Measurements from ENCODE around the gene MED25.
A peak's percentile ranks its signal among the peaks of the same experiment; 100 is the strongest.

The MED25 gene

DNA sequence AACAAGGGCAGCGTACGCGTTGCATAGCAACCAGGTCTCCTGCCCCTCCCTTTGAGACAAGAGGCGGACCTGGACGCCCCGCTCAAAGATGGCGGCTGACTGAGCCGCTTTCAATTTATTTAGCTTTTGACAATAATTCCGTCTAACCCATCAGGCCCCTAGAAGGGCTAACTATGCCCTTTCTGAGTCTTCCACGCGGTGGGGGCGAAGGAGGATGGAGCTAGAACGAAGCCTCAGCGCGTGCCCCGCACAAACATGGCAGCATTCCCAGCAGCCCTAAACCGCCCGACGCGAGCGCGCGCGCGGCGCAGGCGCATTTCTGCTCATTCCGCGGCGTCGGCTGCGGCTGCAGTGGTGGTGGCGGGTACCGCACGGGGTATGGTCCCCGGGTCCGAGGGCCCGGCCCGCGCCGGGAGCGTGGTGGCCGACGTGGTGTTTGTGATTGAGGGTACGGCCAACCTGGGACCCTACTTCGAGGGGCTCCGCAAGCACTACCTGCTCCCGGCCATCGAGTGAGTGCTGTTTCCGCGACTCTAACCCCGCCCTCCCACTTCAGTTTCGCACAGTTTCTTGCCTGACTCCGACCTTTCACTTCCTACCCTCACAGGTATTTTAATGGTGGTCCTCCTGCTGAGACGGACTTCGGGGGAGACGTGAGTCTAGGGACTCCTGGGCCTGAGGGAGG is at the start of gene MED25:
TSS of gene MED25 (plus strand) at position 326 of the 685 bp plus-strand sequence. CDS start at position 379, 53 bp downstream.
- DNase-seq (ENCODE audit: low spot score), result peak; percentile 93

DNA sequence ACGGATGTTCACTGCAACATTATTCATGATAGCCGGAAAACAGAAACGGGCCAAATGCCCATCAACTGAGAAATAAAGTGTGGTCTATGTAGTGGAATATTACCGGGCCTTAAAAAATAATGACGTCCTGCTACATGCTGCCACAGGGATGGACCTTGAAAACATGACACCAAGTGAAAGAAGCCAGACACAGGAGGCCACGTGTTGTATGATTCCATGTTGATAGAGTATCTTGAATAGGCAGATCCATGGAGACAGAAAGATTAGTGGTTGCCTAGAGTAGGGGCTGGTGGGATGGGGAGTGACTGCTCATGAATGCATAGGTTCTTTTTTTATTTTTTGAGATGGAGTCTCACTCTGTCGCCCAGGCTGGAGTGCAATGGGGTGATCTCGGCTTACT is 47.6 kb upstream of the MED25 start:
- DNase-seq (ENCODE audit: low spot score), result no peak

DNA sequence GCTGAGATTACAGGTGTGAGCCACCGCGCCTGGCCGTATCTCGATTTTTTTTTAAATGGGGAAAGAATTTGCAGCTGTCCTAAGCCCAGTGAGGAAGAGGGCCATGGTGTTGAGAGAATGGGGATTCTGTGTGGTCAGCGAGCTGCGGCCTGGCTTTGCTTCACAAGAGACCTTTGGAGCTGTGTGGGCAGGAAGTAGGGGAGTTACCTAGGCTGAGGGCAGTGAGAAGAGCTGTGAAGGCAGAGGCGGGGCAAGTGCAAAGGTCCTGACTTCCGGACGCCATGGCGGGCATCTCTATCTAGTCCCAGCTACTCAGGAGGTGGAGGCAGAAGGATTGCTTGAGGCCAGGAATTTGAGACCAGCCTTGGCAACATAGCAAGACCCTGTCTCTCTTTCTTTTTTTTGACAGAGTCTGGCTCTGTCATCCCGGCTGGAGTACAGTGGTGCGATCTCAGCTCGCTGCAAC is 46.4 kb upstream of the MED25 start:
- no peak for DNase-seq (ENCODE audit: low spot score)

DNA sequence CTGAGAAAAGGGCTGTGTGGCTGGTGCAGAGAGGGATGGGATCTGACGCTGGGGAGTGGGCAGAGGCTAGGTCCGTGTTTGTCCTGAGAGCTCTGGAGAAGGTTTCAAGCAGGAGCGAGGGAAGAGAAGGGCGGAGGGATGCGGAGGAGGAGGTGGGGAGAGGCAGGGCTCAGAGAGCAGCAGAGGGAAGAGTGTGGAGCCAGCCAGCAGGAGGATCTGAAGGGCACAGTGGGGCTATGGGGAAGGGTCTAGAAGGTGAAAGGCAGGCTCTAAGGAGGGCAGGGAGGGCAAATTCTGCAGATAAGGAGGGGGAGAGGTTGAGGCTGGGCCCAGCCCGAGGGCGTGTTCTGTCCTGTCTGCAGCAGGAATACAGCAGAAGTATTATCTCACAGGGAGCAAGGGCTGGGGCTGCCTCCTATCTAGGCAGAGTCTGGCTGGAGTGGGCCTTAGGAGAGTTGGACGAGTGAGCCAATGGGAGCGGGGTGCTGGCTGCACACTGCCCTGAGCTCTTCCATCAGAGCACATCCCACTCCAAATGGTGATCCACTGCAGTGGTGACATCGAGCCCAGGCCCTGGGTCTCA is 45.1 kb upstream of the MED25 start:
- DNase-seq (ENCODE audit: low spot score), result no peak

DNA sequence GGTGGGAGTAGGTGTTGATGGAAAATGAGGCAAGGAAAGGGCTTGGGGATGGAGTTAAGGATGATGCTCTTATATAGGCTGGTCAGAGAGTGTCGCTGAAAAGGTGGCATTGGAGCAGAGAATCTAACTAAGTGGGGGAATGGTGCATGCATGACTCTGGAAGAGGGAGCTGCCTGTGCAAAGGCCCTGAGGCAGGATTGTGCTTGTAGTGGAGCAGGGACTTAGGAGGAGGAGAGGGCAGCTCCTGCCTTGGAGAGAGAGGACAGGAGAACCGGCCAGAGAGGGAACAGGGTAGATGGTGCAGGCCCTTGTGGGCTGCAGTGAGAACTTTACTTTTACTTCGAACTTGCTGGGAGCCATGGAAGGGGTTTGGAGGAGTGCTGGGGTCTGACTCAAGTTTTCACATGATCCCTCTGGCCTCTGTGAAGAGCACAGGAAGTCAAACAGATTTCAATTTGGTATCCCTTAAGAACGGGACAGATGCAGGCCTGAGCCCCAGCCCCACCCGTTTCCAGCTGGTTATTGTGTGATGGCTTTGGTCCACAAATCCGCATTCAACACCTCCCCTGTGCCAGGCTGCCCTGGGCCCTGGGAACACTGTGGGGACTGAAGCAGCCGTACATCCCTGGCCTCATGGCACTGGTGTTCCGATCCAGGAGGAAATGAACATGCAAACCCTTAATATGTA is 44.3 kb upstream of the MED25 start:
- no peak for DNase-seq (ENCODE audit: low spot score)

DNA sequence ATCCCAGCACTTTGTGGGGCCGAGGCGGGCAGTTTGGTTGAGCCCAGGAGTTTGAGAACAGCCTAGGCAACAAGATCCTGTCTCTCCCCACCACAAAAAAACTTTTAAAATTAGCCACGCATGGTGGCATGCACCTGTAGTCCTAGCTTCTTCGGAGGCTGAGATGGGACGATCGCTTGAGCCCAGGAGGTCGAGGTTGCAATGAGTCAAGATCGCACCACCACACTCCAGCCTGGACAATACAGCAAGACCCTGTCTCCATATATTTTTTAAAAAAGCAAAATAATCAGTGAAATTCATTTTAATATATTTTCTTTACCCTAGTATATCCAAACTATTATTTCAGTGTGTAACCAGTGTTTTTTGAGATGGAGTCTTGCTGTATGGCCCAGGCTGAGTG is 43.1 kb upstream of the MED25 start:
- DNase-seq (ENCODE audit: low spot score), result no peak

DNA sequence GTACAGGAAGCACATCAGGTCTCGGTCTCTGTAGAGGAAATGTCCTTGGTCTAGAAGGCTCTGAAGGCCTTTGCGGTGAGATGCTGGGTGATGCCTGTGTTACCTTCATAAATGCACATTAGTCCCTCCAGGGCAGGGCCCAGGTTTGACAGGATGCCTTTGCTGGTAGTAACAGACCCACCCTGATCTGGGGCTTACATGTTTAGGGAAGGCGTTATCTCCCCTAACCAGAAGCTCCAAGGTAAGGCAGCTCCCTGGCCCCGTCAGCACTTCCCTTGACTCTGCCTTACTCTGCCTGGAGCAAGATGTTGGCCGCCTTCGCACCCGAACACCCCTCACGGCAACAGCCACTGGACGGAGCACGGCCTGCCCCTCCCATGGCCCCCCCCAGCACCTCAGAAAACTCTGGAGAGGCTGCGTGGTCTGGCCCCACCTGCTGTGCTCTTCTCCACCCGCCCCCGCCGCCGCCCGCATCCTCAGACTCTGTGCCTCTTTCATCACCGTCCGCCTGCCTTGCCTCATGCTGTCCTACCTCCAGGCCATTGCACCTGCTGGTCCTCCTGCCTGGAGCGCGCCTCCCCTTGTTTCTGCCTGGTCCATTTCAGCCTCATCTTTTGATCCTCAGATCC is 42.2 kb upstream of the MED25 start:
- DNase-seq (ENCODE audit: low spot score), result no peak

DNA sequence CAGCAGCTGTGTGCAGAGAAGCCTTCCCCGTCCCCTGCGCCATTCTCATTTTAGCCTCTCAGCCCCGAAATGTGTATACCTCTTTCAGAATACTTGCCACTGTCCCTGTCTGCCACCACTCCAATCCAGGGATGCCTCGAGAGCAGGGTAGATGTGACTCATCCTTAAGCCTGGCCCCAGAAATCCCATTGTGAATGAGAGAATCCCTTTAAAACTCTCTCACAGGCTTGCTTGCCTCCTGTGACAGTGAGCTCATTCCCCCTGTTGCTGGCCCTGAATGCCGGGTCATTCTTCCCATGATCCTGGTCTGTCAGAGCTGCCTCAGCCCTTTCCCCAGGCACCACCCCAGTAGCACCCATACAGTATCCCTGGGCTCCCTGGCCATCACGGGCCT is 41.7 kb upstream of the MED25 start:
- DNase-seq (ENCODE audit: low spot score), result no peak

DNA sequence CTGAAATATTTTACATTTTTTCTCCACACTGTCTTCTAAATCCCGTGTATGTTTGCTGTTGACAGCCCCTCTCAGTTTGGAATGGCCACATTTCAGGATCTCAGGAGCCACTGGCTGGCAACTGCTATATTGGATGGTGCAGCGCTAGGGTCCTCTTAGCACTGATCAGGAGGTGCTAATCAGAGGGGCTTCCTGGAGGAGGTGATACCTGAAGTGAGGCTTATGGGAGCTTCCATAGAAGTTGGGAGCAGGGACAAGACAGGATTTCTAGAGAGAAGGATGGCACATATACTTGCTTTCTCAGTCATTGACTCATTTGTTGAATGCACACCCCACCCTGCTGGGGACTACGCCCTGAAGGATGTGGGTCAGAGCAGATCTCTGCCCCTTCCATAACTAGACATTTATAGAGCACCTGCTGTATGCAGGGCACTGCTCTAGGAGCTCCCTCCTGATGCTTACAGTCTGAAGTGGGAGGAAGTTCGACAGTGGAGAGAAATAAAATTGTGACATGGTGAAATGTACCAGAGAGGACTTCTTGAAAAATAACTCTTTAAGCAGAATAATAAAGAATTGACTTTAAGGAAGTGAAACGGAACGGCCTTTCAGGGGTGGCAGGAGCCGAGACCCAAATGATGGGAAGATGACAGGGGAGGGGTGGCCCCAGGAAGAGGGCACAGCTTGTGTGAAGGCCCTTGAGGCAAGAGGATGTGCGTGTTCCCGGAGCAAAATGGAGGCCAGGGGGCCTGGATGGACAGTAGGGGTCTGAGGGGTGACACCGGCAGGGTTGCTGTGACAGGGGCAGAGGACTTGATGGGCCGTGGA is 38.1 kb upstream of the MED25 start:
- no peak for DNase-seq (ENCODE audit: low spot score)

DNA sequence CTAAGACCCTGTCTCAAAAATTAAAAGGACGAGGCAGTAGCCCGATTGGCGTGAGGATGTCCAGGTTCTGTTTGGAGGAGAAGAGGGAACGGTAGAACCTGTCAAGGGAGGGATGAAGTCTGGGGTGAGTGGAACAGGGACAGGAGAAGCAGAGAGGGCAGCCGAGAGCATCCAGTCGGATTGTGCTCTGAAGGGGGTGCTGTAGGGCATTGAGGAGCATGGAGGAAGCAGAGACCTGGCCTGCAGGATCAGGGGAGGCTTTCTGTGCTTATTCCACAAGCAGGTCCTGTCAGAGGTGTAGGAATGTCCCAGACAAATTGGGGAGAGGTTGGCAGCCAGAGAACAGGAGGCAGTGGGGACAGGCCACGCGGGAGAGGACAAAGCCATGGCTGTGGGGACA is 37.2 kb upstream of the MED25 start:
- no peak for DNase-seq (ENCODE audit: low spot score)

DNA sequence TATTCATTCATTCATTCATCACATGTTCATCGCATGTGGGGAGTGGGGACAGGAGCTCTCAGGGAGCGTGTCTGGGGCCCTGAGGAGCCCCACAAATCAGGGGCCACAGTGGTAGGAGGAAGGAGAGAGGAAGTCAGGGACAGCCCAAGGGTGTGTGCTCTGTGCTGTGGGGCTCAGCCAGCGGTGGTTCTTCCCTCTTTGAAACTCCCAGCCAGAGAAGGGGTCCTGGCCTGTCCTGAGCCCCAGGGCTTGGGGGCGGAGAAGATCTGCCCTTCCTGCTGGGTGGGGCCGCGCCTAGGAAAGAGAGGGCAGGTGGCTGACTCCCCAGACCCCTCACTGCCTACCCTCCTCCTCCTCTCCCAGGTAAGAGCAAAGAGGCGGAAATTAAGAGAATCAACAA is 36.7 kb upstream of the MED25 start:
- no peak for DNase-seq (ENCODE audit: low spot score)

DNA sequence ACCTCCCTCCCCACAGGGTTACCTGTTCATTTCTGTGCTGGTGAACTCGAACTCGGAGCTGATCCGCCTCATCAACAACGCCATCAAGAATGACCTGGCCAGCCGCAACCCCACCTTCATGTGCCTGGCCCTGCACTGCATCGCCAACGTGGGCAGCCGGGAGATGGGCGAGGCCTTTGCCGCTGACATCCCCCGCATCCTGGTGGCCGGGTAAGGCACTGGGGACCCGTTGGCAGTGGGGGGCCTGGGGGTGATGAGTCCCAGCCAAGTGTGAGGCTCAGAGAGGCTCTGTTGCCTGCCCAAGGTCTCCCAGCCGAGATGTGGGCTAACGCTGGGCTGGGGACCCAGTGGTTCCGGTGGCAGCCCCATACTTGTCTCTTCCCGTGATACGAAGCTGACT is 35.6 kb upstream of the MED25 start:
- no peak for DNase-seq (ENCODE audit: low spot score)

DNA sequence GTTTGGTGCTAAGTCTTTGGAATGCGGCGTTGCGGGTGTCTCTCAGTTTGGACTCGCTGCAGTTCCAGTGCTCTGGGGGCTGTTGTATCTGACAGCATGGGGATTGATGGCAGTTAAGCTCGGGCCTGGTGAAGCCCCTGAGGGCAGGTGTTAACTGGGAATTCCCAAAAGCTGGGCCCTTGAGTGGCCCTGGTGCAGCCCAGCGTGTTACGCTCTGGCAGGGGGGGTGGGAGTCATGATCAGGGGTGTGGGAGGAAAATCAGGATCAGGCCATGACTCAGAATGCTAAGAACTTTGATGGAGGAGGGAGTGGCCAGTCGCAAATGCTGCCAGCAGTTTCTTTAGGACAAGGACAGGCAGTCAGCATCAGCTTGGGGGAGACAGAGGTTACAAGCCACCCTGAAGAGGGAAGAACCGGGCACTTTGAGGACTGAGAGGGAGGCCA is 31.7 kb upstream of the MED25 start:
- DNase-seq (ENCODE audit: low spot score), result peak; percentile 96

DNA sequence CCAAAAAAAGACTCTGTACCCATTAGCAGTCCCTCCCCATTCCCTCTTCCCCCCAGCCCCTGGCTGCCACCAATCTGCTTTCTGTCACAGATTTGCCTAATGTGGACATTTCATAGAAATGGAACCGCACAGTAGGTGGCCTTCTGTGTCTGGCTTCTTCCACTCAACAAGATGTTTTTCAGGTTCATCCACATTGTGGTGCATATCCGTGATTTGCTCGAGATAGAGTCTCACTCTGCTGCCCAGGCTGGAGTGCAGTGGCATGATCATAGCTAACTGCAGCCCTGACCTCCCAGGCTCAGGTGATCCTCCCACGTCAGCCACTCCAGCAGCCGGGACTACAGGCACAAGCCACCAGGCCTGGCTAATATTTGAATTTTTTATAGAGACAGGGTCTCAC is 30.3 kb upstream of the MED25 start:
- no peak for DNase-seq (ENCODE audit: low spot score)

DNA sequence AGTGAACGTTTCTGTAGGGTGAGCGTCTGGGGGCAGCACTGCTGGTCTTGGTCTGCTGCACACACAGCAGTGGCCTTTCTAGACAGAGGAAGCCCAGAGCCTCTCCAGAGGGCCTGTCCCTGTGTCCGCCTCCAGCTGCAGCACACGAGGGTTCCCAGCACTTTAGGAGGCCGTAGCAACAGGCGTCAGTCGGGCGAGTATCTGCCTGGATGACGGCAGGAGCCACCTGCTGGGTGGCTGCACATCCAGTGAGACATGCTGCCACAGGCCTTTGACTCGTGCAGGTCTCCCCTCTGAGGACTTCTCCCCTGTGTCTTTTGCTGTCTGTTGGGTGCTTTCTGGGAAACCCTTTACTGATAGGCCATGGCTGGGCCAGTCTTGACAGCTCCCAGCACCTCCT is 29.2 kb upstream of the MED25 start:
- no peak for DNase-seq (ENCODE audit: low spot score)

DNA sequence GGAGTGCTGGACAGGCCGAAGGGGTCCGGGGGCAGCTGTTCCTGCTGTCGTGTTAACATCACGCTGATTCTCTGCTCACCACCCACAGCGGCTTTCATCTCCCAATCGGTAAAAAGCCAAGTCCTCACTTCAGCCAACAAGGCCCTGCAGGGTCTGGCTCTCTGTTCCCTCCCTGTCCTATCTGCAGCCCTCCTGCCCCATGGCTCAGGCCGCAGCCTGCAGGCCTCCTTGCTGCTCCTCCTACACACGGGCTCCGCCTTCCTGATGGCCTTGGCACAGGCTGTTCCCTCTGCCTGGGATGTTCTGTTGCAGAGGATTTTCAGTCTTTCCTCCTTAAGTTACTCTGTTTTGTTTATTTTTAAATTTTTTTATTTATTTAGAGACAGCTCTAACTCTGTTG is 27.2 kb upstream of the MED25 start:
- peak; percentile 32 for DNase-seq (ENCODE audit: low spot score)

DNA sequence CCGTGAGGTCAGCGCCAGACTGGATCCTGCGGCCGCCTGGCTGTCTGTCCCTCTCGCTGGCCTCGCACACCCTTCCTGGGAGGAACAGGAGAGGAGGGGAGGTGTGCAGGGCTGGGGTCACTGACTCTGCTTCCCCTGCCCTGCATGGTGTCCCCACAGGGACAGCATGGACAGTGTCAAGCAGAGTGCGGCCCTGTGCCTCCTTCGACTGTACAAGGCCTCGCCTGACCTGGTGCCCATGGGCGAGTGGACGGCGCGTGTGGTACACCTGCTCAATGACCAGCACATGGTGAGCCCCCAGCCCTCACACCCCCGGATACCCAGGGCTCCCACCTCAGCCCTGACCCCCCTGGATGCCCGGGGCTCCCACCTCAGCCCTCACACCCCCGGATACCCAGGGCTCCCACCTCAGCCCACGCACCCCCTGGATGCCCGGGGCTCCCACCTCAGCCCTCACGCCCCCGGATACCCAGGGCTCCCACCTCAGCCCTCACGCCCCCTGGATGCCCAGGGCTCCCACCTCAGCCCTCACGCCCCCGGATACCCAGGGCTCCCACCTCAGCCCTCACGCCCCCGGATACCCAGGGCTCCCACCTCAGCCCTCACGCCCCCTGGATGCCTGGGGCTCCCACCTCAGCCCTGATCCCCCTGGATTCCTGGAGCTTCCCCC is 26.2 kb upstream of the MED25 start:
- DNase-seq (ENCODE audit: low spot score), result no peak

DNA sequence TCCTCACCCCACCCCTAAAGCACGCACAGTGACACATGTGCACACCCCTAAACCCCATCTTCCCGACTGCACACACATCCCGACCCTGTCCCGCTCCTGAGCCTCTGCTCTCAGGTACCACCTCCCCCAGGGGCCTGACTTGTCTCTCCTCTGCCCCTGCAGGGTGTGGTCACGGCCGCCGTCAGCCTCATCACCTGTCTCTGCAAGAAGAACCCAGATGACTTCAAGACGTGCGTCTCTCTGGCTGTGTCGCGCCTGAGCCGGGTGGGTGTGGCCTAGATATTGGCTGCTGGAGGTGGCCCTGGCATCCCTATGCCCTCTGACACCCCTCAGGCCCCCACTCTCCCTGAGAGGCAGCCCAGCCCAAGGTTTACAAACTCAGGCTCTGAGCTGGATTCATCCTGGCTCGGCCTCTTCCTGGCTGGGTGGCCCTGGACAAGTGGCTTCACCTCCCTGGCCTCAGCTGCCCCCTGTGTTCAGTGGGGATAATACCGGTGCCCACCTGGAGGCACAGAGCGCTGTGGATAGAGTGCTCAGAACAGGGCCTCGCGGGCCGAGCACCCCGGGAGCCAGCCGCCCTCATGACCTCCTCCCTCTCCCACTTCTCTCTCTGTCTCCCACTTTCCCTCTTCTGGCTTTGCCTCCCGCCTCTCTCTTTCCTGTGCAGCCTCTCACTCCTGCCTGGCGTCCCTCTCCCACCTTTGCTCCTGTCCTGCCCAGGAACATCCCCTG is 25.1 kb upstream of the MED25 start:
- no peak for DNase-seq (ENCODE audit: low spot score)

DNA sequence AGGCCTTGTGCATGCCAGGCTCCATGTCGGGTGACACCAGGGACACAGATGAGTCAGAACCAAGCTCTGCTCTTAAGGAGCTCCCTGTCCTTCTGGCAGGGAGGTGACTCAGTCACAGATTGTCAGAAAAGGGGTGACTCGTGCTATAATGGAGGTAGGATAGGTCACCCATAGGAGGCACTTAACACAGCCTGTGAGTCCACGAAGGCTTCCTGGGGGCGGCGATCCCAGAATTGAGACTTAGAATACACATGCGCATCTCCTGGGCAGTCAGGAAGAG is 24.6 kb upstream of the MED25 start:
- peak; percentile 55 for DNase-seq (ENCODE audit: low spot score)

DNA sequence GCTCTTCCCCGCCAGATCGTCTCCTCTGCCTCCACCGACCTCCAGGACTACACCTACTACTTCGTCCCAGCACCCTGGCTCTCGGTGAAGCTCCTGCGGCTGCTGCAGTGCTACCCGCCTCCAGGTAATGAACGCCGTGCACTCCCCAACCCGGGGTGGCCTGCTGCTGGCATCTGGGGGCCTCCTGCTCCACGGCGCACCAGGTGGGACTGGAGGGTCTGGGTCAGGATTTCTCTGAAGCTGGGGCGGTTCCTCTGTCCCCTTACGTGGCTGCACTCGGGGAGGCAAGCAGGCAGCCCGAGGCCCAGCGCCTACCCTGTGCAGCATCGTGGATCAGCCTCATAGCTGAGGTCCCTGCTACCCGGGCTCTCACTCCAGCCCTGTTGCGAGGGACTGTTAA is 22.5 kb upstream of the MED25 start:
- DNase-seq (ENCODE audit: low spot score), result no peak

DNA sequence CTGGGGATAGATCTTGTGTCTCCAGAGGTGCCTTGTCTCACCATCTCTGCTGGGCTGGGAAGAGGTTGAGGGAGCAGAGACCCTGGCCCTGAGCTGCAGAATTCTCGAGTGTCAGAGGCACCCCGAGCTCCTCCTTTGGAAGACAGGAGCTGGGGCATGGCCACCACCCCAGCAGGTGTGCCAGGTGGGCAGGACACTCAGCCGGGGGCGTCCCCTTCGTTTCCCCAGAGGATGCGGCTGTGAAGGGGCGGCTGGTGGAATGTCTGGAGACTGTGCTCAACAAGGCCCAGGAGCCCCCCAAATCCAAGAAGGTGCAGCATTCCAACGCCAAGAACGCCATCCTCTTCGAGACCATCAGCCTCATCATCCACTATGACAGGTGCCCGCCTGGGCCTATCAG is 19.5 kb upstream of the MED25 start:
- no peak for DNase-seq (ENCODE audit: low spot score)

Measured in AG08395 (cell line).